Measurements from ENCODE around the gene PDE8A.
A peak's percentile ranks its signal among the peaks of the same experiment; 100 is the strongest.
"Not testable (repeated sequence)": the region's sequence is repeated elsewhere in the genome, so short reads cannot be mapped to it uniquely, and the experiment has no call there.

The PDE8A gene

DNA sequence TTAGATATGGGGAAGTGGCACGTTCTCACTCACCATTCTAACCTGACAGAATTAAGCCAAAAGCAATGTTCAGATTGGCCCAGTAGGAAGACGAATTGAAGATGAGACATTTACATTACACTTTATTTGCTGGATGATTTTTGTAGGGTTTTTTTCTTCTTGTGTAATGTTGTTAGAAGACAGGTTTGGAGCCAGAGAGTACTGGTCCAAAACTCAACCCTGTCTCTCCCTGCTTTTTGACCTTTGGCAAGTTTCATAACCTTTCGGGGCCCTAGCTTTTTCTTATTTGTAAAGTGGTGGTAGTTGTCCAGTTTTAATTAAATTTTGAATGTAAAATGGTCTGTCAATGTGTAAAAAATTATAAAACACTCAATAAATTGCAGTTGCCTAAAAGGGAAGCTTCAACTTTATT is 29.5 kb downstream of the PDE8A start:
- Mint-ChIP-seq H3K9me3 (peaks cover 2% of the 10 kb centered on the region), H3K27ac (peak overlapping the region; percentile 25 to 50 (median 32)), H3K27me3 (ENCODE audit: low read depth) (no peaks in the 10 kb centered on the region), H3K4me1 (peaks cover 38% of the 10 kb centered on the region), H3K4me3 (no peak overlapping the region), H3K36me3 (ENCODE audit: low read depth) (no peaks in the 10 kb centered on the region)
- TF ChIP-seq, protein P1, sequence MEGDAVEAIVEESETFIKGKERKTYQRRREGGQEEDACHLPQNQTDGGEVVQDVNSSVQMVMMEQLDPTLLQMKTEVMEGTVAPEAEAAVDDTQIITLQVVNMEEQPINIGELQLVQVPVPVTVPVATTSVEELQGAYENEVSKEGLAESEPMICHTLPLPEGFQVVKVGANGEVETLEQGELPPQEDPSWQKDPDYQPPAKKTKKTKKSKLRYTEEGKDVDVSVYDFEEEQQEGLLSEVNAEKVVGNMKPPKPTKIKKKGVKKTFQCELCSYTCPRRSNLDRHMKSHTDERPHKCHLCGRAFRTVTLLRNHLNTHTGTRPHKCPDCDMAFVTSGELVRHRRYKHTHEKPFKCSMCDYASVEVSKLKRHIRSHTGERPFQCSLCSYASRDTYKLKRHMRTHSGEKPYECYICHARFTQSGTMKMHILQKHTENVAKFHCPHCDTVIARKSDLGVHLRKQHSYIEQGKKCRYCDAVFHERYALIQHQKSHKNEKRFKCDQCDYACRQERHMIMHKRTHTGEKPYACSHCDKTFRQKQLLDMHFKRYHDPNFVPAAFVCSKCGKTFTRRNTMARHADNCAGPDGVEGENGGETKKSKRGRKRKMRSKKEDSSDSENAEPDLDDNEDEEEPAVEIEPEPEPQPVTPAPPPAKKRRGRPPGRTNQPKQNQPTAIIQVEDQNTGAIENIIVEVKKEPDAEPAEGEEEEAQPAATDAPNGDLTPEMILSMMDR (IDR thresholded peaks at IDR 0.05; ENCODE audit: unreplicated experiment in 3 of 3) = no peak

DNA sequence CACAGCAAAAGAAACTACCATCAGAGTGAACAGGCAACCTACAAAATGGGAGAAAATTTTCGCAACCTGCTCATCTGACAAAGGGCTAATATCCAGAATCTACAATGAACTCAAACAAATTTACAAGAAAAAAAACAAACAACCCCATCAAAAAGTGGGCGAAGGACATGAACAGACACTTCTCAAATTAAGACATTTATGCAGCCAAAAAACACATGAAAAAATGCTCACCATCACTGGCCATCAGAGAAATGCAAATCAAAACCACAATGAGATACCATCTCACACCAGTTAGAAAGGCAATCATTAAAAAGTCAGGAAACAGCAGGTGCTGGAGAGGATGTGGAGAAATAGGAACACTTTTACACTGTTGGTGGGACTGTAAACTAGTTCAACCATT is 30.1 kb downstream of the PDE8A start:
- not testable (repeated sequence) for H3K27me3 Mint-ChIP-seq (ENCODE audit: low read depth); H3K9me3 Mint-ChIP-seq; H3K4me3 Mint-ChIP-seq; H3K36me3 Mint-ChIP-seq (ENCODE audit: low read depth); H3K27ac Mint-ChIP-seq
- peaks cover 35% of the 10 kb centered on the region for H3K4me1 Mint-ChIP-seq

DNA sequence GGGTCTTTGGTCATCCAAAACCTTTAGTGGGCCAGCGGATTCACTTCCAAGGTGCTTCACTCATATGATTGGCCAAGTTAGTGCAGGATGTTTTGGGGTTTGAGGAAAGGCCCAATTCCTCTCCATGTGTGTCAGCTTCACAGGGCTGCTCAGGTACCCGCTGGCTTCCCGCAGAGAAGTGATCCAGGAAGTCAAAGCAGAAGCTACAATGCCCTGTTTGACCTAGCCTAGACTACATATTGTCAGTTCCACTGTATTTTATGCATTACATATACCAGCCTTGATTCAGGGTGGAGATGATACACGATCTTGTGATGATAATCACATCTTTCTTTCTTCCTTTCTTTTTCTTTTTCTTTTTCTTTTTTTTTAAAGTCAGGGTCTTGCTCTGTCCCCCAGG is 32.1 kb downstream of the PDE8A start:
- no peaks in the 10 kb centered on the region for H3K27me3 Mint-ChIP-seq (ENCODE audit: low read depth)
- peaks cover 2% of the 10 kb centered on the region for H3K9me3 Mint-ChIP-seq
- H3K36me3 Mint-ChIP-seq (ENCODE audit: low read depth) = no peaks in the 10 kb centered on the region
- peaks cover 22% of the 10 kb centered on the region for H3K4me1 Mint-ChIP-seq
- H3K27ac Mint-ChIP-seq = no peak overlapping the region
- H3K4me3 Mint-ChIP-seq = no peak overlapping the region
- TF ChIP-seq, protein P1 (IDR thresholded peaks at IDR 0.05; ENCODE audit: unreplicated experiment in 3 of 3) = no peak

DNA sequence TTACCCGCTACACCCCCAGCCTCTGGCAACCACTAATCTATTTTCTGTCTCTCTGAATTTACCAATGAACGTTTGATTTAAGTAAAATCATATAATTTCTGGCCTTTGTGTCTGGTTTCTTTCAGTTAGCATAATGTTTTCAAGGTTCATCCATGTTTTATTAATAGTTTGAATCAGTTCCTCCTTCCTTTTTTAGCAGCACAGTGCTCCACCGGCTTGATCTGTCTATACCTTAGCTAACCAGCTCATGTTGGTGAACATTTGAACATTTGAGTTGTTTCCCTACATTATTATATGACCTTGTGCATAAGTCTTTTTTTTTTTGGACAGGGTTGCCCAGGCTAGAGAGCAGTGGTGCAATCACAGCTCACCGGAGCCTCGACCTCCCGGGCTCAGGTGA is 33.3 kb downstream of the PDE8A start:
- no peak overlapping the region for H3K4me3 Mint-ChIP-seq
- TF ChIP-seq, protein P1 (IDR thresholded peaks at IDR 0.05; ENCODE audit: unreplicated experiment in 3 of 3) = no peak
- H3K36me3 Mint-ChIP-seq (ENCODE audit: low read depth) = no peaks in the 10 kb centered on the region
- H3K27me3 Mint-ChIP-seq (ENCODE audit: low read depth) = no peaks in the 10 kb centered on the region
- peaks cover 13% of the 10 kb centered on the region for H3K4me1 Mint-ChIP-seq
- peaks cover 2% of the 10 kb centered on the region for H3K9me3 Mint-ChIP-seq
- no peak overlapping the region for H3K27ac Mint-ChIP-seq

DNA sequence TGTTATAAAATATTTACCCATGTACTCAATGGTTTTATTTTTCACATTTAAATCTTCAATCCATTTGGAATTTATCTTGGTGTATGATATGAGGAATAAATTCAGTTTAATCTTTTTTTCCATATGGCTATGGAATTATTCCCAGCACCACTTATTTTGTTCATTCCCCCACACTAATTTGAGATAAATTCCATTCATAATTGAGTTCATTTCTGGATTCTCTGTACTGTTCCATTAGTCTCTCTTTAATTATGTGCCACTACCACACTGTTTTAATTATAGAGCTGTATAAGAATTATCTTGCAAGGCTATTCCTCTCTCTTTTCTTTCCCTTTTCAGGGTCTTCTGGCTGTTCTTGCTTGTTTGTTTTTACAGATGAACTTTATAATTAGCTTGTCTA is 34.6 kb downstream of the PDE8A start:
- no peak overlapping the region for H3K4me3 Mint-ChIP-seq
- no peaks in the 10 kb centered on the region for H3K9me3 Mint-ChIP-seq
- no peaks in the 10 kb centered on the region for H3K27me3 Mint-ChIP-seq (ENCODE audit: low read depth)
- TF ChIP-seq, protein P1 (IDR thresholded peaks at IDR 0.05; ENCODE audit: unreplicated experiment in 3 of 3) = no peak
- no peak overlapping the region for H3K27ac Mint-ChIP-seq
- H3K36me3 Mint-ChIP-seq (ENCODE audit: low read depth) = no peaks in the 10 kb centered on the region
- no peaks in the 10 kb centered on the region for H3K4me1 Mint-ChIP-seq

DNA sequence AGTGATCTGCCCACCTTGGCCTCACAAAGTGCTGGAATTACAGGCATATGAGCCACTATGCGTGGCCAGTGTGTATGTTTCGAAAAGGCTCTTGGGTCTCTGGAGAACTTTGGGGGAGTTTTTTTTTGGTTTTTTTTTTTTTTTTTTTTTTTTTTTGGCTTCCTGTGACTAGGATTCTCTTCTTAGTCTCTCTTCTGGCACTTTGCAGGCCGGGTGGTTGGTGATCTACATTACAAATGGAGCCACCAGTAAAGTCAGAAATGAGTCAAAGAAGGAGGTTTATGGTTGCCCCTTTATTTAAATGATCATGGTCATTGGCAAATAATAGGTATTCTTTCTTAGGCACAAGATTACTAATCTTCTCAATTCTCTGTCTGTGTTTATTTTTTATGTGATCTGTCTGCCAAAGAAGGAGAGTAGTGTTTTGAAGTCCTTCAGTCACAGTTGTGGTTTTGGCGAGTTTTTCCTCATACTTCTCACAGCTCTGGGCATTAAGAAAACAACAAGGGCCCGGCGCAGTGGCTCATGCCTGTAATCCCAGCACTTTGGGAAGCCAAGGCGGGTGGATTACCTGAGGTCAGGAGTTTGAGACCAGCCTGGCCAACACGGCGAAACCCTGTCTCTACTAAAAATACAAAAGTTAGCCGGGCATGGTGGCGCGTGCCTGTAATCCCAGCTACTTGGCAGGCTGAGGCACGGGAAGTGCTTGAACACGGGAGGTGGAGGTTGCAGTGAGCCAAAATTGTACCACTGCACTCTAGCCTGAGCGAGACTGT is 38.3 kb downstream of the PDE8A start:
- Mint-ChIP-seq H3K4me3 (no peak overlapping the region), H3K36me3 (ENCODE audit: low read depth) (no peaks in the 10 kb centered on the region), H3K9me3 (no peaks in the 10 kb centered on the region), H3K4me1 (peaks cover 8% of the 10 kb centered on the region), H3K27me3 (ENCODE audit: low read depth) (no peaks in the 10 kb centered on the region), H3K27ac (no peak overlapping the region)
- TF ChIP-seq, protein P1 (IDR thresholded peaks at IDR 0.05; ENCODE audit: unreplicated experiment in 3 of 3) = no peak
